SJSA1 (cell line): ENCODE data around the gene UPF3A. TPM values are rescaled to one million over a fixed set of nuclear protein-coding genes. Genes with fewer than 3 reads are reported as not detected.
"Not testable (repeated sequence)": the region's sequence is repeated elsewhere in the genome, so short reads cannot be mapped to it uniquely, and the experiment has no call there.

Source experiments
- DNase-seq, 2 experiments: peaks; one replicate each; pipeline ENCODE4 v3.0.0-alpha.2; 2015 to 2020; ENCODE audit warnings: low spot score in 2 of 2, low read depth in 1 of 2
- H3K27ac ChIP-seq: fragments of 250-450 bp; sonication (Bioruptor Pico); 2 replicates; pipeline ENCODE4 v1.5.1; 2020; ENCODE audit warnings: mild to moderate bottlenecking, moderate library complexity
- H3K27me3 ChIP-seq: fragments of 250-450 bp; sonication (Bioruptor Pico); replicated peaks from 2 replicates; pipeline ENCODE4 v1.5.1; 2020; ENCODE audit warnings: mild to moderate bottlenecking, moderate library complexity
- H3K36me3 ChIP-seq: fragments of 250-450 bp; sonication (Bioruptor Pico); 2 replicates; pipeline ENCODE4 v1.5.1; 2020; ENCODE audit warnings: mild to moderate bottlenecking
- H3K4me1 ChIP-seq: fragments of 250-450 bp; sonication (Bioruptor Pico); replicated peaks from 2 replicates; pipeline ENCODE4 v1.6.1; 2021; ENCODE audit warnings: mild to moderate bottlenecking
- H3K4me3 ChIP-seq: fragments of 250-450 bp; sonication (Bioruptor Pico); 2 replicates; pipeline ENCODE4 v1.5.1; 2020; ENCODE audit warnings: mild to moderate bottlenecking
- H3K9me3 ChIP-seq: fragments of 250-450 bp; sonication (Bioruptor Pico); replicated peaks from 2 replicates; pipeline ENCODE4 v1.5.1; 2020; ENCODE audit warnings: mild to moderate bottlenecking
- total RNA-seq: library from RNA; depleted of rRNA; stranded (reverse); fragments of >200 nt; shearing (Covaris generic); gene quantifications from 2 replicates; pipeline ENCODE4 v1.2.3, GENCODE V29; 2014

Gene UPF3A
- total RNA-seq, 1 experiment from 2014 or later, result 35.2 TPM

DNA sequence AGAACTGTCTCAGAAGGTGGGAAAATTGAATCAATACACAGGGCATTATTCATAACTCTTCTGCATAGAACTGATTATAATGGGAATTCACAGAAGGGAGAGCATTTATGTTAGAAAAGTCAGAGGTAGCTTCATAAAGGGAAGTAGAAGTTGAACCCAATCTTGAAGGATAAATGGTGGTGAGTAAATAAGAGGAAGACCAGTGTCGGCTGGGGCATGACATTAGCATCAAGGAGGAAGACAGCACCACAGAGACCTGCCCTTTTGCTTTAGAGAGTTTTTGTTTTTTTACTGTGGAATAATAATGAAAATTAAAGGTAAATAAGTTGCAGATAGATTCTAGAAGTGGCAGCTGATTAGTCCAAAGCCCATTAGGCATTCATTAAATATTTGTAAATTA is 24.9 kb upstream of the UPF3A start:
- Histone ChIP-seq H3K27ac (no peak overlapping the region), H3K36me3 (peaks cover 79% of the 10 kb centered on the region), H3K4me3 (no peak overlapping the region), H3K9me3 (no peaks in the 10 kb centered on the region), H3K4me1 (no peaks in the 10 kb centered on the region), H3K27me3 (no peaks in the 10 kb centered on the region)
- no peak for DNase-seq

GRCh38 chr13:114257014-114257413 is 24.4 kb upstream of the UPF3A start:
- H3K27me3 ChIP-seq, result no peaks in the 10 kb centered on the region
- H3K4me3 ChIP-seq, result no peak overlapping the region
- H3K36me3 ChIP-seq, result peaks cover 80% of the 10 kb centered on the region
- no peak overlapping the region for H3K27ac ChIP-seq
- no peak for DNase-seq
- H3K4me1 ChIP-seq, result no peaks in the 10 kb centered on the region
- no peaks in the 10 kb centered on the region for H3K9me3 ChIP-seq

- Histone ChIP-seq H3K27ac (no peak overlapping the region), H3K27me3 (no peaks in the 10 kb centered on the region), H3K4me3 (no peak overlapping the region), H3K9me3 (no peaks in the 10 kb centered on the region), H3K36me3 (peaks cover 82% of the 10 kb centered on the region), H3K4me1 (no peaks in the 10 kb centered on the region)
- no peak for DNase-seq
Measured at GRCh38 chr13:114258589-114258988, 22.8 kb upstream of the UPF3A start.

GRCh38 chr13:114259374-114259773 is 22.0 kb upstream of the UPF3A start:
- Histone ChIP-seq H3K4me3 (no peak overlapping the region), H3K9me3 (no peaks in the 10 kb centered on the region), H3K36me3 (peaks cover 83% of the 10 kb centered on the region), H3K27me3 (no peaks in the 10 kb centered on the region), H3K4me1 (no peaks in the 10 kb centered on the region), H3K27ac (no peak overlapping the region)
- no peak for DNase-seq

GRCh38 chr13:114259974-114260373 is 21.4 kb upstream of the UPF3A start:
- no peaks in the 10 kb centered on the region for H3K4me1 ChIP-seq
- H3K9me3 ChIP-seq, result no peaks in the 10 kb centered on the region
- no peaks in the 10 kb centered on the region for H3K27me3 ChIP-seq
- no peak overlapping the region for H3K4me3 ChIP-seq
- no peak for DNase-seq
- peaks cover 84% of the 10 kb centered on the region for H3K36me3 ChIP-seq
- no peak overlapping the region for H3K27ac ChIP-seq

GRCh38 chr13:114260814-114261213 is 20.6 kb upstream of the UPF3A start:
- Histone ChIP-seq H3K4me1 (no peaks in the 10 kb centered on the region), H3K27ac (no peak overlapping the region), H3K4me3 (no peak overlapping the region), H3K27me3 (no peaks in the 10 kb centered on the region), H3K9me3 (no peaks in the 10 kb centered on the region), H3K36me3 (peaks cover 91% of the 10 kb centered on the region)
- no peak for DNase-seq

DNA sequence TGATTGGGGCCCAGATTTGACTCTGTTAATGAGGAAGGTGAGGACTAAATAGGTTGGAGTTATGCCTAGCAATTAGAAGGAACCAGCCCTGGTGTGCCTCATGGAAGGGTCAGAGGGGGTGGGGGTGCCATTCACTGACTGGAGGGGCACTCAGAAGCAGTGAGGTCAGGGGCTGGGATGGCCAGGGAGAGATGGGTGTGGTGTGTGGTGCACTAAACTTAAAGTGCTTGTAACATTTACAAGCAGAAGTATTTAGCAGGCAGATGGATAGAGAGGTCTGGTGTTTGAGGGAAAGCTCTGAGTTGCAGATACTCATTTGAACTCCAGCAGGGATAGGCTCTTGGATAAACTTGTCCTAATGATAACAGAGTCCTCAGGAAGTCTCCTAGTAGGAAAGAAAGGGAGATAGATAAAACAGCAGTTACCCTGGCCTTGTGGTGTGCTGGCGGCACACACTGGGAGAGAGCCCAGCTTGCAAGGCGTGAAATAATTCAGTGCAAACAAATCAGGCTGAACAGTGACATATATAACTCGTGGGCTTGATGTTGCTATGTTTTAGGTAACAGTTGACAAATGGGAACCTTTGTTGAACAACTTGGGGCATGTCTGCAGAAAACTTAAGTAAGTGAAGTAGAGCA is 20.0 kb upstream of the UPF3A start:
- Histone ChIP-seq H3K9me3 (no peaks in the 10 kb centered on the region), H3K27ac (no peak overlapping the region), H3K4me3 (no peak overlapping the region), H3K27me3 (no peaks in the 10 kb centered on the region), H3K4me1 (no peaks in the 10 kb centered on the region), H3K36me3 (peaks cover 92% of the 10 kb centered on the region)
- no peak for DNase-seq

DNA sequence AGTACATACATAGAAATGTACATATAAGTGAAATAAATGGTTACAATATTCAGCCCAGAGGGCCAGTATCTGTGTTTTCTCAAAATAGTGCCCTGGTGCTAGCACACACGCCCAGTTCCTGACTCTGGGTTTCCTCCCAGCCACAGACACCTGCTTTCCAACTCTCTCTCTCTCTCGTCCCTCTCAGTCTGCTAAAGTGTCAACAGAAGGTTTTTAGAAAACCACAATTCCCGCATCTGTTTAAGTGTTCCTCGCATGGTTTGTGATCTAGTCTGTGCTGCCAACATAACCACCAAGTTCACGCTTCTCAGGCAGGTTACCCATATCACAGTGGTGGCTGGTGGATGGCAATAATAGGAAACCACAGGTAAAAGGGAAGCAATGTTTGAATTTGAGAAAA is 17.8 kb upstream of the UPF3A start:
- no peak overlapping the region for H3K27ac ChIP-seq
- H3K27me3 ChIP-seq, result no peaks in the 10 kb centered on the region
- no peak overlapping the region for H3K4me3 ChIP-seq
- DNase-seq, result no peak
- H3K36me3 ChIP-seq, result peaks cover 94% of the 10 kb centered on the region
- H3K9me3 ChIP-seq, result no peaks in the 10 kb centered on the region
- H3K4me1 ChIP-seq, result no peaks in the 10 kb centered on the region

DNA sequence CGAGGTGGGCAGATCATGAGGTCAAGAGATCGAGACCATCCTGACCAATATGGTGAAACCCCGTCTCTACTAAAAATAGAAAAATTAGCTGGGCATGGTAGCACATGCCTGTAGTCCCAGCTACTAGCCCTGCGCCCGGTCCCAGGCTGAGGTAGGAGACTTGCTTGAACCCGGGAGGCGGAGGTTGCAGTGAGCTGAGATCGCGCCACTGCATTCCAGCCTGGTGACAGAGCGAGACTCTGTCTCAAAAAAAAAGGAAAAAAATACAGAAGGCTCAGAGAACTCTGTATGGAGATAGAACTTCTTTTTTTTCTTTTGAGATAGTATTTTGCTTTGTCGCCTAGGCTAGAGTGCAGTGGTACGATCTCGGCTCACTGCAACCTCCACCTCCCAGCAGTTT is 17.1 kb upstream of the UPF3A start:
- not testable (repeated sequence) for DNase-seq, H3K4me1 ChIP-seq, H3K4me3 ChIP-seq, H3K27me3 ChIP-seq, H3K9me3 ChIP-seq, H3K27ac ChIP-seq
- H3K36me3 ChIP-seq, result peaks cover 97% of the 10 kb centered on the region

GRCh38 chr13:114264886-114265611 is 16.4 kb upstream of the UPF3A start:
- no peaks in the 10 kb centered on the region for H3K27me3 ChIP-seq
- H3K27ac ChIP-seq, result no peak overlapping the region
- no peaks in the 10 kb centered on the region for H3K9me3 ChIP-seq
- no peak overlapping the region for H3K4me3 ChIP-seq
- H3K36me3 ChIP-seq, result peaks cover 96% of the 10 kb centered on the region
- no peak for DNase-seq
- H3K4me1 ChIP-seq, result no peaks in the 10 kb centered on the region

GRCh38 chr13:114266241-114266640 is 15.2 kb upstream of the UPF3A start:
- H3K27ac ChIP-seq, result no peak overlapping the region
- H3K4me1 ChIP-seq, result no peaks in the 10 kb centered on the region
- DNase-seq, result no peak
- H3K27me3 ChIP-seq, result no peaks in the 10 kb centered on the region
- H3K9me3 ChIP-seq, result no peaks in the 10 kb centered on the region
- no peak overlapping the region for H3K4me3 ChIP-seq
- H3K36me3 ChIP-seq, result peaks cover 90% of the 10 kb centered on the region

GRCh38 chr13:114268344-114269280 is 12.8 kb upstream of the UPF3A start:
- Histone ChIP-seq H3K27me3 (no peaks in the 10 kb centered on the region), H3K4me3 (no peak overlapping the region), H3K9me3 (no peaks in the 10 kb centered on the region), H3K4me1 (no peaks in the 10 kb centered on the region), H3K27ac (no peak overlapping the region), H3K36me3 (peaks cover 89% of the 10 kb centered on the region)
- no peak for DNase-seq

DNA sequence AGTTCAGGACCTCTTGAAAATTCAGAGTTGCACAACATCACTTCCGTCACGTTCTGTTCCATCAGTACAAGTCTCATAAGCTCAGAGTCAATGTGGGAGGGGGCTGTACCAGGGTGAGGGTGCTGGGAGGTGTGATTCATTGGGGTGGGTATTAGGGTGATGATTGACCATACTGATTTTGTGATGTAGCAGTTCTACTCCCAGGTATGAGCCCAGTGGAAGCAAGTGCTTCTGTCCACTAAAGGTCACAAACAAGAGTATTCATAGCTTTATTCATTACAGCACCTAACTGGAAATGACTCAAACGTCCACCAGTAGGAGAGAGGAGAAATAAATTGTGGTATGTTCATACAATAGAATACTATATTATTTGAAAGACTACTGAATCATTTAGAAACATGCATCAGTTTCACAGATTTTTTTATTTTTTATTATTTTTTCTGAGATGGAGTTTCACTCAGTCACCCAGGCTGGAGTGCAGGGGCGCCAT is 12.1 kb upstream of the UPF3A start:
- Histone ChIP-seq H3K4me3 (no peak overlapping the region), H3K27me3 (no peaks in the 10 kb centered on the region), H3K9me3 (no peaks in the 10 kb centered on the region), H3K4me1 (no peaks in the 10 kb centered on the region), H3K36me3 (peaks cover 82% of the 10 kb centered on the region), H3K27ac (no peak overlapping the region)
- DNase-seq, result no peak

DNA sequence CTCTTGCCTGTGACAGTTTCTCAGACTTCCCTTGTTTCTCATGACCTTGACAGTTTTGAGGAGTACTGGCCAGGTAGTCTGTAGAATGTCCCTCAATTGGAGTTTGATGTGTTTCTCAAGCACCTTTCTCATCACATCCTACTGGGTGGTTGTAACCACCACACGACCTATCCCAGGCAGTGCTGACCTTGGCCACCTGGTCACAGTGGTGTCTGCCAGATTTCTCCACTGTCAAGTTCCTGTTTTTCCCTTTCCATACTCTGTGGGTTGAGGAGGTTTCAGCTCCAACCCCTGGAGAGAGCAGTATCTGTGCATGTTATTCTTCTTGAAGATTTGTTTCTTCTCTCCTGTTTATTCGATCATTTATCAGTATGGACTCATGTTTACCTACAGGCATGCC is 8.4 kb upstream of the UPF3A start:
- Histone ChIP-seq H3K27ac (no peak overlapping the region), H3K9me3 (no peaks in the 10 kb centered on the region), H3K4me3 (no peak overlapping the region), H3K27me3 (no peaks in the 10 kb centered on the region), H3K36me3 (peaks cover 61% of the 10 kb centered on the region), H3K4me1 (no peaks in the 10 kb centered on the region)
- no peak for DNase-seq
